K562 (cell line): ENCODE results near the gene SFMBT2. TPM values are rescaled to one million over a fixed set of nuclear protein-coding genes. Genes with fewer than 3 reads are reported as not detected.
A peak's percentile ranks its signal among the peaks of the same experiment; 100 is the strongest.

Source experiments
- CBFA2T3 ChIP-seq: fragments of 450-650 bp; IDR thresholded peaks from 2 replicates; pipeline ENCODE4 v1.6.1; 2017
- DACH1 ChIP-seq: fragments of 450-650 bp; IDR thresholded peaks from 2 replicates; pipeline ENCODE4 v1.6.1; 2018; ENCODE audit not compliant: partially characterized antibody
- FOXA3 ChIP-seq, 2 experiments: fragments of 450-650 bp in 1 of 2; sonication (generic) in 1 of 2; formaldehyde crosslinking; IDR thresholded peaks in 1 of 2; conservative IDR thresholded peaks in 1 of 2; 2 replicates each; pipeline versions ENCODE4 v1.4.0 to v1.8.0; 2020 to 2022; ENCODE audit warnings: mild to moderate bottlenecking in 2 of 2, missing genetic modification reagents in 1 of 2
- JUNB ChIP-seq: fragments of 450-650 bp; formaldehyde crosslinking; conservative IDR thresholded peaks from 2 replicates; pipeline ENCODE4 v1.4.0; 2020; ENCODE audit warnings: mild to moderate bottlenecking
- MAFG ChIP-seq: fragments of 450-650 bp; conservative IDR thresholded peaks from 2 replicates; pipeline ENCODE4 v1.6.1; 2016; ENCODE audit warnings: missing genetic modification characterization, missing compliant biosample characterization
- MAZ ChIP-seq, 2 experiments: fragments of 450-650 bp in 1 of 2; sonication (generic) in 1 of 2; formaldehyde crosslinking; IDR thresholded peaks in 1 of 2; conservative IDR thresholded peaks in 1 of 2; 2 replicates each; pipeline versions ENCODE4 v1.4.0 to v1.5.0; 2020; ENCODE audit warnings: mild to moderate bottlenecking in 1 of 2, missing genetic modification reagents in 1 of 2
- NELFE ChIP-seq: IDR thresholded peaks from 2 replicates; pipeline ENCODE4 v1.6.1; 2011; ENCODE audit warnings: mild to moderate bottlenecking; ENCODE audit not compliant: insufficient read depth, insufficient read length
- PRMT5 ChIP-seq: sonication (generic); formaldehyde crosslinking; IDR thresholded peaks from 2 replicates; pipeline ENCODE4 v1.5.0; 2020; ENCODE audit warnings: missing genetic modification reagents
- SAP30 ChIP-seq: fragments of 200-600 bp; sonication (generic); IDR thresholded peaks from 2 replicates; pipeline ENCODE4 v1.6.1; 2012; ENCODE audit warnings: borderline replicate concordance, low read depth, mild to moderate bottlenecking, moderate library complexity, low read length, control low read depth, inconsistent platforms; ENCODE audit not compliant: insufficient read depth, poor library complexity, severe bottlenecking
- SIN3A ChIP-seq, 2 experiments: fragments of 150-350 bp in 1 of 2; IDR thresholded peaks; 2 replicates each; pipeline ENCODE4 v1.6.1; 2011 to 2016; ENCODE audit warnings: borderline replicate concordance in 2 of 2, low read depth in 2 of 2, low read length in 2 of 2, mild to moderate bottlenecking in 2 of 2, moderate library complexity in 2 of 2; ENCODE audit not compliant: control insufficient read depth in 1 of 2
- TCF3 ChIP-seq: sonication (generic); formaldehyde crosslinking; IDR thresholded peaks from 2 replicates; pipeline ENCODE4 v1.4.0; 2020; ENCODE audit warnings: mild to moderate bottlenecking, missing genetic modification reagents
- XRCC3 ChIP-seq: fragments of 450-650 bp; IDR thresholded peaks from 2 replicates; pipeline ENCODE4 v1.6.1; 2017; ENCODE audit warnings: mild to moderate bottlenecking, moderate library complexity
- ZFX ChIP-seq: sonication (generic); formaldehyde crosslinking; IDR thresholded peaks from 2 replicates; pipeline ENCODE4 v1.8.0; 2022; ENCODE audit warnings: mild to moderate bottlenecking, missing genetic modification reagents, moderate library complexity
- ZNF134 ChIP-seq: fragments of 250-450 bp; sonication (Bioruptor Pico); conservative IDR thresholded peaks from 2 replicates; pipeline ENCODE4 v1.4.0; 2020
- ZNF584 ChIP-seq: fragments of 200-800 bp; sonication (Bioruptor generic); IDR thresholded peaks from 2 replicates; pipeline ENCODE4 v1.6.1; 2016; ENCODE audit warnings: low read depth, mild to moderate bottlenecking, missing genetic modification characterization, missing compliant biosample characterization
- polyA plus RNA-seq, 8 experiments: library from polyadenylated mRNA; depleted of rRNA in 4 of 8; stranded (reverse) in 5 of 8; unstranded in 3 of 8; fragments of >200 nt; fragmentation: Nextera tagmentation in 2 of 8; fragmentation: Illumina TruSeq in 1 of 8; extraction: Ambion mirVana in 2 of 8; extraction: Trizol in 1 of 8; gene quantifications; 2 replicates each; pipeline versions ENCODE4 v1.2.1 to v1.2.3, GENCODE V29; 2011 to 2014; ENCODE audit warnings: inconsistent platforms in 1 of 8, missing spikeins in 1 of 8
- total RNA-seq, 7 experiments: library from RNA; depleted of rRNA in 6 of 7; stranded (reverse); fragments of >200 nt in 6 of 7; fragmentation: Illumina TruSeq in 2 of 7; extraction: Trizol in 2 of 7; gene quantifications; 2 replicates each; pipeline versions ENCODE4 v1.2.1 to v1.2.3, GENCODE V29; 2011 to 2021; ENCODE audit warnings: low replicate concordance in 1 of 7
- TF ChIP-seq, protein P1 (sequence below): fragments of 200-400 bp; formaldehyde crosslinking; IDR thresholded peaks from 2 replicates; pipeline ENCODE4 v1.6.1; 2017; ENCODE audit warnings: mild to moderate bottlenecking, low read depth, low read length, moderate library complexity
- TF ChIP-seq, protein P2 (sequence below): fragments of 250-450 bp; sonication (Bioruptor Pico); IDR thresholded peaks from 2 replicates; pipeline ENCODE4 v1.4.0; 2020

The SFMBT2 gene
- total and polyA plus RNA-seq, 9 of the 15 experiments (the other 6 are each of a cell fraction or from before 2014, with no cell fraction given) = 1.2 to 13.6 (median 7.6) TPM

GRCh38 chr10:7233259-7233991, 177.4 kb downstream of the SFMBT2 start (continued):
- TF ChIP-seq SAP30 (no peak), FOXA3 (CRISPR knock-in tag; conservative IDR thresholded peaks at IDR 0.05 in 1 of 2, IDR thresholded peaks at IDR 0.05 in 1 of 2) (peak in 1 of 2 experiments; percentile 48; a peak in 2 of 4 replicates), ZFX (no peak), PRMT5 (CRISPR knock-in tag) (no peak), XRCC3 (no peak), ZNF134 (CRISPR knock-in tag) (no peak), JUNB (CRISPR knock-in tag) (no peak), DACH1 (peak; percentile 42), ZNF584 (no peak), MAZ (CRISPR knock-in tag; conservative IDR thresholded peaks at IDR 0.05 in 1 of 2, IDR thresholded peaks at IDR 0.05 in 1 of 2) (0 out of 4 replicates have a peak, but pooled peaks of 1 of the 2 experiments have one; percentile 27), TCF3 (CRISPR knock-in tag) (peak; percentile 63), SIN3A (IDR thresholded peaks at IDR 0.05; ENCODE audit: borderline replicate concordance in 2 of 2, control insufficient read depth in 1 of 2, low read depth in 2 of 2, low read length in 2 of 2) (no peak), MAFG (tag) (peak; percentile 50), CBFA2T3 (peak; percentile 59), NELFE (no peak)
- TF ChIP-seq, protein P1, sequence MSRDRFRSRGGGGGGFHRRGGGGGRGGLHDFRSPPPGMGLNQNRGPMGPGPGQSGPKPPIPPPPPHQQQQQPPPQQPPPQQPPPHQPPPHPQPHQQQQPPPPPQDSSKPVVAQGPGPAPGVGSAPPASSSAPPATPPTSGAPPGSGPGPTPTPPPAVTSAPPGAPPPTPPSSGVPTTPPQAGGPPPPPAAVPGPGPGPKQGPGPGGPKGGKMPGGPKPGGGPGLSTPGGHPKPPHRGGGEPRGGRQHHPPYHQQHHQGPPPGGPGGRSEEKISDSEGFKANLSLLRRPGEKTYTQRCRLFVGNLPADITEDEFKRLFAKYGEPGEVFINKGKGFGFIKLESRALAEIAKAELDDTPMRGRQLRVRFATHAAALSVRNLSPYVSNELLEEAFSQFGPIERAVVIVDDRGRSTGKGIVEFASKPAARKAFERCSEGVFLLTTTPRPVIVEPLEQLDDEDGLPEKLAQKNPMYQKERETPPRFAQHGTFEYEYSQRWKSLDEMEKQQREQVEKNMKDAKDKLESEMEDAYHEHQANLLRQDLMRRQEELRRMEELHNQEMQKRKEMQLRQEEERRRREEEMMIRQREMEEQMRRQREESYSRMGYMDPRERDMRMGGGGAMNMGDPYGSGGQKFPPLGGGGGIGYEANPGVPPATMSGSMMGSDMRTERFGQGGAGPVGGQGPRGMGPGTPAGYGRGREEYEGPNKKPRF = no peak
- TF ChIP-seq, protein P2, sequence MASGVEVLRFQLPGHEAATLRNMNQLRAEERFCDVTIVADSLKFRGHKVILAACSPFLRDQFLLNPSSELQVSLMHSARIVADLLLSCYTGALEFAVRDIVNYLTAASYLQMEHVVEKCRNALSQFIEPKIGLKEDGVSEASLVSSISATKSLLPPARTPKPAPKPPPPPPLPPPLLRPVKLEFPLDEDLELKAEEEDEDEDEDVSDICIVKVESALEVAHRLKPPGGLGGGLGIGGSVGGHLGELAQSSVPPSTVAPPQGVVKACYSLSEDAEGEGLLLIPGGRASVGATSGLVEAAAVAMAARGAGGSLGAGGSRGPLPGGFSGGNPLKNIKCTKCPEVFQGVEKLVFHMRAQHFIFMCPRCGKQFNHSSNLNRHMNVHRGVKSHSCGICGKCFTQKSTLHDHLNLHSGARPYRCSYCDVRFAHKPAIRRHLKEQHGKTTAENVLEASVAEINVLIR = no peak
